BJ (cell line): ENCODE measurements around the gene PFKL. TPM values are rescaled to one million over a fixed set of nuclear protein-coding genes. Genes with fewer than 3 reads are reported as not detected.

Experiments
- CTCF ChIA-PET: fragments of 350-600 bp; formaldehyde crosslinking; extraction: SDS; loops from one replicate; lab custom pipeline; 2021; ENCODE audit warnings: antibody characterized with exemption, inconsistent platforms; lab: Yijun Ruan, JAX
- POLR2A ChIA-PET: fragments of 300-600 bp; sonication (Branson Sonifier 250); formaldehyde crosslinking; extraction: SDS; loops from one replicate; lab custom pipeline; 2021; ENCODE audit warnings: antibody characterized with exemption; lab: Charles Lee
- DNase-seq: peaks from one replicate; pipeline ENCODE4 v3.0.0-alpha.2; 2011; ENCODE audit warnings: low read depth
- H3K27me3 ChIP-seq: 2 replicates; pipeline ENCODE4 v1.6.0; 2011; ENCODE audit warnings: low read length; ENCODE audit not compliant: control insufficient read depth, insufficient read depth
- H3K36me3 ChIP-seq: 2 replicates; pipeline ENCODE4 v1.5.1; 2011; ENCODE audit warnings: low read length; ENCODE audit not compliant: control insufficient read depth, insufficient read depth
- H3K4me3 ChIP-seq: 2 replicates; pipeline ENCODE4 v1.5.1; 2011; ENCODE audit warnings: low read depth, mild to moderate bottlenecking, control low read depth, low read length
- CTCF ChIP-seq: IDR thresholded peaks from 2 replicates; pipeline ENCODE4 v1.5.1; 2011; ENCODE audit warnings: low read depth, mild to moderate bottlenecking, control low read depth, inconsistent platforms, low read length, moderate library complexity; ENCODE audit not compliant: insufficient read depth
- polyA plus RNA-seq: library from polyadenylated mRNA; depleted of rRNA; stranded (reverse); fragments of >200 nt; gene quantifications from 2 replicates; pipeline ENCODE4 v1.2.3, GENCODE V29; 2011

PFKL gene
- polyA plus RNA-seq, 1 experiment: 152 TPM

- POLR2A ChIA-PET: no interaction called here
- no peak for DNase-seq
- Histone ChIP-seq H3K36me3 (no peaks in the 10 kb centered on the region), H3K27me3 (peaks cover 1% of the 10 kb centered on the region), H3K4me3 (no peak overlapping the region)
- CTCF ChIA-PET: no interaction called here
- no peak for TF ChIP-seq CTCF
These were observed 10.4 kb upstream of the PFKL start for GRCh38 chr21:44289381-44290010.

GRCh38 chr21:44290327-44291077 lies 9.4 kb upstream of the PFKL start:
- H3K36me3 ChIP-seq: no peaks in the 10 kb centered on the region
- ChIA-PET CTCF (no interaction called here), POLR2A (no interaction called here)
- peaks cover 1% of the 10 kb centered on the region for H3K27me3 ChIP-seq
- H3K4me3 ChIP-seq: no peak overlapping the region
- TF ChIP-seq CTCF: no peak
- no peak for DNase-seq

GRCh38 chr21:44291078-44291935 lies 8.5 kb upstream of the PFKL start:
- Histone ChIP-seq H3K4me3 (no peak overlapping the region), H3K27me3 (peaks cover 1% of the 10 kb centered on the region), H3K36me3 (no peaks in the 10 kb centered on the region)
- POLR2A ChIA-PET: no interaction called here
- CTCF ChIA-PET: no interaction called here
- no peak for TF ChIP-seq CTCF
- no peak for DNase-seq

- no peak for DNase-seq
- ChIA-PET CTCF (no interaction called here), POLR2A (no interaction called here)
- TF ChIP-seq CTCF: no peak
- Histone ChIP-seq H3K4me3 (no peak overlapping the region), H3K27me3 (peaks cover 1% of the 10 kb centered on the region; the same call in 1 of the 2 replicates), H3K36me3 (no peaks in the 10 kb centered on the region)
These were observed 7.7 kb upstream of the PFKL start for GRCh38 chr21:44291936-44292811.
